ENCODE data around the gene LECT2. TPM values are rescaled to one million over a fixed set of nuclear protein-coding genes. Genes with fewer than 3 reads are reported as not detected.

LECT2 gene
- total and polyA plus RNA-seq, 10 of the 15 experiments (the other 5 are each of a cell fraction or from before 2014, with no cell fraction given), result not detected

DNA sequence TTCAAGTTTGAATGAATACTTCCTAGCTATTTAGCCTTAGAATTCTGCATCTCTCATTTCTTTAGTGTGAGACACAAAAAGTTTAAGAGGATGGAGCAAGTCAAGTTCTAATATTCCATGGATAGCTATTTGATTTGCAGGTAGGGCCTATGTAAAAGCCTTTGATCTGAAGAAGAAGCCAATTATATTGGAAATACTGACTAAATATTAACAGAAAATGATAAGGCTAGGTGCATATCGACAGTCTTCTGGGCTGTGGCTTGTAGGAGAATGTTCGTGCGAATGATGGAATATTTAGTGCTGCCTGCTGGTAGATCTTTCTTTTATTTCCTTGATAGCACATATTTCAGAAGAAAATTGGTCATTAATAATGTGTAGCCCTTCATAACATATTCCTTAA lies at the start of gene LECT2 (continued):
- TF ChIP-seq, protein P1, sequence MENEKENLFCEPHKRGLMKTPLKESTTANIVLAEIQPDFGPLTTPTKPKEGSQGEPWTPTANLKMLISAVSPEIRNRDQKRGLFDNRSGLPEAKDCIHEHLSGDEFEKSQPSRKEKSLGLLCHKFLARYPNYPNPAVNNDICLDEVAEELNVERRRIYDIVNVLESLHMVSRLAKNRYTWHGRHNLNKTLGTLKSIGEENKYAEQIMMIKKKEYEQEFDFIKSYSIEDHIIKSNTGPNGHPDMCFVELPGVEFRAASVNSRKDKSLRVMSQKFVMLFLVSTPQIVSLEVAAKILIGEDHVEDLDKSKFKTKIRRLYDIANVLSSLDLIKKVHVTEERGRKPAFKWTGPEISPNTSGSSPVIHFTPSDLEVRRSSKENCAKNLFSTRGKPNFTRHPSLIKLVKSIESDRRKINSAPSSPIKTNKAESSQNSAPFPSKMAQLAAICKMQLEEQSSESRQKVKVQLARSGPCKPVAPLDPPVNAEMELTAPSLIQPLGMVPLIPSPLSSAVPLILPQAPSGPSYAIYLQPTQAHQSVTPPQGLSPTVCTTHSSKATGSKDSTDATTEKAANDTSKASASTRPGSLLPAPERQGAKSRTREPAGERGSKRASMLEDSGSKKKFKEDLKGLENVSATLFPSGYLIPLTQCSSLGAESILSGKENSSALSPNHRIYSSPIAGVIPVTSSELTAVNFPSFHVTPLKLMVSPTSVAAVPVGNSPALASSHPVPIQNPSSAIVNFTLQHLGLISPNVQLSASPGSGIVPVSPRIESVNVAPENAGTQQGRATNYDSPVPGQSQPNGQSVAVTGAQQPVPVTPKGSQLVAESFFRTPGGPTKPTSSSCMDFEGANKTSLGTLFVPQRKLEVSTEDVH (IDR thresholded peaks at IDR 0.05; ENCODE audit: low read depth, partially characterized antibody), result no peak
- TF ChIP-seq ZZZ3 (IDR thresholded peaks at IDR 0.05; ENCODE audit: control insufficient read depth, insufficient read length, low read depth), result no peak

DNA sequence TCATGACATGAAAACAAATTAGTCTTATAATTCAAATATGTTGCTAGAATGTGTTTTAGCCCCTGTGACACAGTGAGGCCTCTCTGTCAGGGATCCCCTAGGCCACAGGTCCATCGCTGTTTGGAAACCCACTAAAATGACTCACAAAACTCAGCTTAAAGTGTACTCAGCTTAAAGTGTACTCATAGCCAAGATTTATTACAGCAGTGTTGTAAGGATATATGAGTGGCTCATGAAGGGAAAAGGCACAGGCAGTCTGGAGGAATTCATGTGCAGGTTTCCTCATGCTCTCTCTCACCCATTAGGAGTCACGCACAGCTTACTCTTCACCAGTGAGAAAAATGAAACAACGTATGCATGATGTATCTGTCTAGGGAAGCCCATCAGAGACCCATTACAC lies 49.7 kb upstream of the LECT2 start:
- 74% methylated on average over 3 of the region's 3 CpGs for WGBS (ENCODE audit: insufficient coverage, insufficient replicate concordance, low lambda C conversion rate, missing lambda C conversion rate)
- intact Hi-C loops (cut with micrococcal nuclease; ENCODE audit: unreplicated experiment), result no loop called here
- no TSS peak for BruUV-seq (replicated peaks)
- no peak for TF ChIP-seq MYC (IDR thresholded peaks at IDR 0.05; ENCODE audit: insufficient read depth, insufficient read length, insufficient replicate concordance, low read length, severe bottlenecking)
- TF ChIP-seq FOXK2 (IDR thresholded peaks at IDR 0.05), result no peak
- TF ChIP-seq, protein P2, sequence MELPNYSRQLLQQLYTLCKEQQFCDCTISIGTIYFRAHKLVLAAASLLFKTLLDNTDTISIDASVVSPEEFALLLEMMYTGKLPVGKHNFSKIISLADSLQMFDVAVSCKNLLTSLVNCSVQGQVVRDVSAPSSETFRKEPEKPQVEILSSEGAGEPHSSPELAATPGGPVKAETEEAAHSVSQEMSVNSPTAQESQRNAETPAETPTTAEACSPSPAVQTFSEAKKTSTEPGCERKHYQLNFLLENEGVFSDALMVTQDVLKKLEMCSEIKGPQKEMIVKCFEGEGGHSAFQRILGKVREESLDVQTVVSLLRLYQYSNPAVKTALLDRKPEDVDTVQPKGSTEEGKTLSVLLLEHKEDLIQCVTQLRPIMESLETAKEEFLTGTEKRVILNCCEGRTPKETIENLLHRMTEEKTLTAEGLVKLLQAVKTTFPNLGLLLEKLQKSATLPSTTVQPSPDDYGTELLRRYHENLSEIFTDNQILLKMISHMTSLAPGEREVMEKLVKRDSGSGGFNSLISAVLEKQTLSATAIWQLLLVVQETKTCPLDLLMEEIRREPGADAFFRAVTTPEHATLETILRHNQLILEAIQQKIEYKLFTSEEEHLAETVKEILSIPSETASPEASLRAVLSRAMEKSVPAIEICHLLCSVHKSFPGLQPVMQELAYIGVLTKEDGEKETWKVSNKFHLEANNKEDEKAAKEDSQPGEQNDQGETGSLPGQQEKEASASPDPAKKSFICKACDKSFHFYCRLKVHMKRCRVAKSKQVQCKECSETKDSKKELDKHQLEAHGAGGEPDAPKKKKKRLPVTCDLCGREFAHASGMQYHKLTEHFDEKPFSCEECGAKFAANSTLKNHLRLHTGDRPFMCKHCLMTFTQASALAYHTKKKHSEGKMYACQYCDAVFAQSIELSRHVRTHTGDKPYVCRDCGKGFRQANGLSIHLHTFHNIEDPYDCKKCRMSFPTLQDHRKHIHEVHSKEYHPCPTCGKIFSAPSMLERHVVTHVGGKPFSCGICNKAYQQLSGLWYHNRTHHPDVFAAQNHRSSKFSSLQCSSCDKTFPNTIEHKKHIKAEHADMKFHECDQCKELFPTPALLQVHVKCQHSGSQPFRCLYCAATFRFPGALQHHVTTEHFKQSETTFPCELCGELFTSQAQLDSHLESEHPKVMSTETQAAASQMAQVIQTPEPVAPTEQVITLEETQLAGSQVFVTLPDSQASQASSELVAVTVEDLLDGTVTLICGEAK (IDR thresholded peaks at IDR 0.05; ENCODE audit: borderline replicate concordance), result no peak
- no peak for TF ChIP-seq ZNF217 (IDR thresholded peaks at IDR 0.05)
- TF ChIP-seq, protein P3, sequence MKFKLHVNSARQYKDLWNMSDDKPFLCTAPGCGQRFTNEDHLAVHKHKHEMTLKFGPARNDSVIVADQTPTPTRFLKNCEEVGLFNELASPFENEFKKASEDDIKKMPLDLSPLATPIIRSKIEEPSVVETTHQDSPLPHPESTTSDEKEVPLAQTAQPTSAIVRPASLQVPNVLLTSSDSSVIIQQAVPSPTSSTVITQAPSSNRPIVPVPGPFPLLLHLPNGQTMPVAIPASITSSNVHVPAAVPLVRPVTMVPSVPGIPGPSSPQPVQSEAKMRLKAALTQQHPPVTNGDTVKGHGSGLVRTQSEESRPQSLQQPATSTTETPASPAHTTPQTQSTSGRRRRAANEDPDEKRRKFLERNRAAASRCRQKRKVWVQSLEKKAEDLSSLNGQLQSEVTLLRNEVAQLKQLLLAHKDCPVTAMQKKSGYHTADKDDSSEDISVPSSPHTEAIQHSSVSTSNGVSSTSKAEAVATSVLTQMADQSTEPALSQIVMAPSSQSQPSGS (IDR thresholded peaks at IDR 0.05; ENCODE audit: low read length), result no peak
- TF ChIP-seq, protein P4, sequence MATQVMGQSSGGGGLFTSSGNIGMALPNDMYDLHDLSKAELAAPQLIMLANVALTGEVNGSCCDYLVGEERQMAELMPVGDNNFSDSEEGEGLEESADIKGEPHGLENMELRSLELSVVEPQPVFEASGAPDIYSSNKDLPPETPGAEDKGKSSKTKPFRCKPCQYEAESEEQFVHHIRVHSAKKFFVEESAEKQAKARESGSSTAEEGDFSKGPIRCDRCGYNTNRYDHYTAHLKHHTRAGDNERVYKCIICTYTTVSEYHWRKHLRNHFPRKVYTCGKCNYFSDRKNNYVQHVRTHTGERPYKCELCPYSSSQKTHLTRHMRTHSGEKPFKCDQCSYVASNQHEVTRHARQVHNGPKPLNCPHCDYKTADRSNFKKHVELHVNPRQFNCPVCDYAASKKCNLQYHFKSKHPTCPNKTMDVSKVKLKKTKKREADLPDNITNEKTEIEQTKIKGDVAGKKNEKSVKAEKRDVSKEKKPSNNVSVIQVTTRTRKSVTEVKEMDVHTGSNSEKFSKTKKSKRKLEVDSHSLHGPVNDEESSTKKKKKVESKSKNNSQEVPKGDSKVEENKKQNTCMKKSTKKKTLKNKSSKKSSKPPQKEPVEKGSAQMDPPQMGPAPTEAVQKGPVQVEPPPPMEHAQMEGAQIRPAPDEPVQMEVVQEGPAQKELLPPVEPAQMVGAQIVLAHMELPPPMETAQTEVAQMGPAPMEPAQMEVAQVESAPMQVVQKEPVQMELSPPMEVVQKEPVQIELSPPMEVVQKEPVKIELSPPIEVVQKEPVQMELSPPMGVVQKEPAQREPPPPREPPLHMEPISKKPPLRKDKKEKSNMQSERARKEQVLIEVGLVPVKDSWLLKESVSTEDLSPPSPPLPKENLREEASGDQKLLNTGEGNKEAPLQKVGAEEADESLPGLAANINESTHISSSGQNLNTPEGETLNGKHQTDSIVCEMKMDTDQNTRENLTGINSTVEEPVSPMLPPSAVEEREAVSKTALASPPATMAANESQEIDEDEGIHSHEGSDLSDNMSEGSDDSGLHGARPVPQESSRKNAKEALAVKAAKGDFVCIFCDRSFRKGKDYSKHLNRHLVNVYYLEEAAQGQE (IDR thresholded peaks at IDR 0.05; ENCODE audit: low read depth, low read length), result no peak

More for the DNA sequence above, 49.7 kb upstream of the LECT2 start:
- no peaks in the 10 kb centered on the region for H4K20me1 ChIP-seq (ENCODE audit: control insufficient read depth, insufficient read depth)
- H3K79me2 ChIP-seq (ENCODE audit: control insufficient read depth, insufficient read depth, low read length), result no peaks in the 10 kb centered on the region
- no peak overlapping the region for H3K4me2 ChIP-seq (ENCODE audit: control insufficient read depth, insufficient read depth)
- SMC1A ChIA-PET (ENCODE audit: uncharacterized antibody, unreplicated experiment), result no interaction called here
- no peak for FAIRE-seq
- ATAC-seq, result no peak
- no peak overlapping the region for H3K9ac ChIP-seq (ENCODE audit: control insufficient read depth, insufficient read depth, low read length)
- H3K27me3 ChIP-seq (replicated peaks in 1 of 2; ENCODE audit: control insufficient read depth in 2 of 2, insufficient read depth in 2 of 2, low read length in 1 of 2), result peaks cover 0 to 1% of the 10 kb centered on the region in 2 experiments; a peak in 1 of 4 replicates
- H3K4me3 ChIP-seq, result no peak overlapping the region
- H3K9me3 ChIP-seq (replicated peaks; ENCODE audit: control insufficient read depth, insufficient read depth, low read length), result no peaks in the 10 kb centered on the region
- H2AFZ ChIP-seq (ENCODE audit: control insufficient read depth, low read depth, low read length), result no peak overlapping the region
- H3K4me1 ChIP-seq (ENCODE audit: control insufficient read depth, insufficient read depth, low read length), result no peaks in the 10 kb centered on the region
- CTCF ChIA-PET, result no interaction called here
- H3K27ac ChIP-seq (ENCODE audit: control insufficient read depth, insufficient read depth), result no peak overlapping the region
- no peak for DNase-seq (ENCODE audit: low read depth, low spot score)
- H3K36me3 ChIP-seq (ENCODE audit: control insufficient read depth in 2 of 2, insufficient read depth in 2 of 2, low read length in 1 of 2), result no peaks in the 10 kb centered on the region
- POLR2A ChIA-PET, result no interaction called here
- in situ Hi-C loops (cut with MboI), result no loop called here
- RAD21 ChIA-PET (ENCODE audit: unreplicated experiment), result no interaction called here
